Right lobe of liver (tissue), 4 donors: Measurements from ENCODE around the gene GLTP.

ENCODE experiments used
- POLR2A ChIP-seq: fragments of 450-650 bp; IDR thresholded peaks from one replicate; pipeline ENCODE4 v1.6.1; 2017; ENCODE audit warnings: antibody characterized with exemption, mild to moderate bottlenecking
- TF ChIP-seq, protein P1 (sequence below), 4 donors: fragments of 200-600 bp in 3 of 4; fragments of 450-650 bp in 1 of 4; IDR thresholded peaks; one replicate each; pipeline versions ENCODE4 v1.5.1 to v1.8.0; 2016 to 2022; ENCODE audit warnings: antibody characterized with exemption in 4 of 4, mild to moderate bottlenecking in 2 of 4
- donor health status: DM: no; HTN: no; CAD: no.
- donor health status: DM: no; HTN: no; CAD: no.
- donor health status: DM: no; HTN: yes; CAD: no.

DNA sequence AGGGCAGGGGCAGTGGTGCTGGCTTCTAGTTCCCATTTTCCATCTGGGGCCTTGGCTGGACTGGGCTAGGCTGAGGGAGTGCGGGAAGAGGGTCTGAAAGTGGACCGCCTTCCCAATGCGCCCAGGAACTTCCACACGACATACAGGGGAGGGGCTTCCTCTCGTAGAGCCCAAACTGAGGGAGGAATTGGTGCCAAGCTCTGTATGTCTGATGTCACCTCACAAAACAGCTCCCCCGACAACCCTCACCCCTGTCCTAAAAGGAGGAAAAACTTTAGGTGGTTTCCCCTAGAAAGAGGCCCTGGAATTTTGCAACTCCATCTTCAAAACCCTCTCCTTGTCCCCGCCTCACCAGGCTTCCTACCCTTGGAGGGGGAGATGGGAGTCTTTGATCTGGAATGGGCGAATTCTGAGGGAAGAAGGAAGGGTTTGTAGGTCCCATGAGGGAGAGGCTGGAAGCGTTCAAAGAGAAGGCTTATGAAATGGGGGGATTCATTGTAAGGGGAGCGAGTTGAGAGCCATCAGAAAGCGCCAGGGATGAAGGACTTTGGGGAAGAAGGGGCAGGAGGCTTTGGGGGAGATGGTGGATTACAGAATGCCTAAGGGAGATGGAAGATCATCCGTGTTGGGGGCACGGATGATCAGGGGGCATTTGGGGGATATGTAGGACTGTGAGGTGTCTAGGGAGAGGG is 844 bp downstream of the GLTP start:
- TF ChIP-seq, protein P1, sequence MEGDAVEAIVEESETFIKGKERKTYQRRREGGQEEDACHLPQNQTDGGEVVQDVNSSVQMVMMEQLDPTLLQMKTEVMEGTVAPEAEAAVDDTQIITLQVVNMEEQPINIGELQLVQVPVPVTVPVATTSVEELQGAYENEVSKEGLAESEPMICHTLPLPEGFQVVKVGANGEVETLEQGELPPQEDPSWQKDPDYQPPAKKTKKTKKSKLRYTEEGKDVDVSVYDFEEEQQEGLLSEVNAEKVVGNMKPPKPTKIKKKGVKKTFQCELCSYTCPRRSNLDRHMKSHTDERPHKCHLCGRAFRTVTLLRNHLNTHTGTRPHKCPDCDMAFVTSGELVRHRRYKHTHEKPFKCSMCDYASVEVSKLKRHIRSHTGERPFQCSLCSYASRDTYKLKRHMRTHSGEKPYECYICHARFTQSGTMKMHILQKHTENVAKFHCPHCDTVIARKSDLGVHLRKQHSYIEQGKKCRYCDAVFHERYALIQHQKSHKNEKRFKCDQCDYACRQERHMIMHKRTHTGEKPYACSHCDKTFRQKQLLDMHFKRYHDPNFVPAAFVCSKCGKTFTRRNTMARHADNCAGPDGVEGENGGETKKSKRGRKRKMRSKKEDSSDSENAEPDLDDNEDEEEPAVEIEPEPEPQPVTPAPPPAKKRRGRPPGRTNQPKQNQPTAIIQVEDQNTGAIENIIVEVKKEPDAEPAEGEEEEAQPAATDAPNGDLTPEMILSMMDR (IDR thresholded peaks at IDR 0.05): no peak
- no peak for TF ChIP-seq POLR2A
